ENCODE measurements around the gene BCL7C. TPM values are rescaled to one million over a fixed set of nuclear protein-coding genes. Genes with fewer than 3 reads are reported as not detected.
"Not testable (repeated sequence)": the region's sequence is repeated elsewhere in the genome, so short reads cannot be mapped to it uniquely, and the experiment has no call there.

BCL7C gene
- total RNA-seq, 1 donor from 2014 or later: 53.9 TPM

DNA sequence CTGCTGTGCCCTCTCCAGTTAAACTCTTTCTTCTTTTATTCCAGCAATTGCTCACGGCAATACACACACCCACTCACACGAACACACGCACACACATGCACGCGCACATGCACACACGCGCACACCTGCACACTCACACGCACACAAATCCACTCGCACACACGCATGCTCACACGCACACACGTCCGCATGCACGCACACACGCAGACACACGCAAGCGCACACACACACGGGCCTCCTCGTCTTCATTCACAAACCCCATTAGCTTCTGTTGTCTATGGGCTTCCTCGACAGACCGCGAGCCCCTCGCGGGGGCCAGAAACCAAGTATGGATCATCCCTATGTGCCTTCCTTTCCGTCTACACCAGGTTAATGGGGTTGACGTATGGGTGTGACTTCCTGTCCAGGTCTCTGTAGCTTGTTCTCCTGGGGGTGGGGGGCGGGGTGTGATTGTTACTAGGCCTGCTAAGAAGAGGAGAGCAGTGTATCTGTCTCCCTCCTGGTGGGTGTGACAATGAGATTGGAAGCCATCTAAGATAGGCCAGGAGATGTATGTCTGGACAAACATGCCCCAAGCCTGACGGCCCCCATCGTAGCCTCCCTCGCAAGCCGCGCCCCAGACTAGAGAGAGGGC is 1.9 kb upstream of the BCL7C start:
- Mint-ChIP-seq H3K9me3 (ENCODE audit: unreplicated experiment) (no peaks in the 10 kb centered on the region), H3K27ac (ENCODE audit: unreplicated experiment) (peak overlapping the region; percentile 97), H3K36me3 (ENCODE audit: low read depth, unreplicated experiment) (peaks cover 16% of the 10 kb centered on the region), H3K4me1 (ENCODE audit: unreplicated experiment) (peaks cover 34% of the 10 kb centered on the region), H3K4me3 (ENCODE audit: unreplicated experiment) (peak overlapping the region; percentile 92), H3K27me3 (ENCODE audit: unreplicated experiment) (peaks cover 27% of the 10 kb centered on the region)
- TF ChIP-seq, protein P1, sequence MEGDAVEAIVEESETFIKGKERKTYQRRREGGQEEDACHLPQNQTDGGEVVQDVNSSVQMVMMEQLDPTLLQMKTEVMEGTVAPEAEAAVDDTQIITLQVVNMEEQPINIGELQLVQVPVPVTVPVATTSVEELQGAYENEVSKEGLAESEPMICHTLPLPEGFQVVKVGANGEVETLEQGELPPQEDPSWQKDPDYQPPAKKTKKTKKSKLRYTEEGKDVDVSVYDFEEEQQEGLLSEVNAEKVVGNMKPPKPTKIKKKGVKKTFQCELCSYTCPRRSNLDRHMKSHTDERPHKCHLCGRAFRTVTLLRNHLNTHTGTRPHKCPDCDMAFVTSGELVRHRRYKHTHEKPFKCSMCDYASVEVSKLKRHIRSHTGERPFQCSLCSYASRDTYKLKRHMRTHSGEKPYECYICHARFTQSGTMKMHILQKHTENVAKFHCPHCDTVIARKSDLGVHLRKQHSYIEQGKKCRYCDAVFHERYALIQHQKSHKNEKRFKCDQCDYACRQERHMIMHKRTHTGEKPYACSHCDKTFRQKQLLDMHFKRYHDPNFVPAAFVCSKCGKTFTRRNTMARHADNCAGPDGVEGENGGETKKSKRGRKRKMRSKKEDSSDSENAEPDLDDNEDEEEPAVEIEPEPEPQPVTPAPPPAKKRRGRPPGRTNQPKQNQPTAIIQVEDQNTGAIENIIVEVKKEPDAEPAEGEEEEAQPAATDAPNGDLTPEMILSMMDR (IDR thresholded peaks at IDR 0.05; ENCODE audit: unreplicated experiment): no peak
- no peak for DNase-seq (ENCODE audit: low spot score)

DNA sequence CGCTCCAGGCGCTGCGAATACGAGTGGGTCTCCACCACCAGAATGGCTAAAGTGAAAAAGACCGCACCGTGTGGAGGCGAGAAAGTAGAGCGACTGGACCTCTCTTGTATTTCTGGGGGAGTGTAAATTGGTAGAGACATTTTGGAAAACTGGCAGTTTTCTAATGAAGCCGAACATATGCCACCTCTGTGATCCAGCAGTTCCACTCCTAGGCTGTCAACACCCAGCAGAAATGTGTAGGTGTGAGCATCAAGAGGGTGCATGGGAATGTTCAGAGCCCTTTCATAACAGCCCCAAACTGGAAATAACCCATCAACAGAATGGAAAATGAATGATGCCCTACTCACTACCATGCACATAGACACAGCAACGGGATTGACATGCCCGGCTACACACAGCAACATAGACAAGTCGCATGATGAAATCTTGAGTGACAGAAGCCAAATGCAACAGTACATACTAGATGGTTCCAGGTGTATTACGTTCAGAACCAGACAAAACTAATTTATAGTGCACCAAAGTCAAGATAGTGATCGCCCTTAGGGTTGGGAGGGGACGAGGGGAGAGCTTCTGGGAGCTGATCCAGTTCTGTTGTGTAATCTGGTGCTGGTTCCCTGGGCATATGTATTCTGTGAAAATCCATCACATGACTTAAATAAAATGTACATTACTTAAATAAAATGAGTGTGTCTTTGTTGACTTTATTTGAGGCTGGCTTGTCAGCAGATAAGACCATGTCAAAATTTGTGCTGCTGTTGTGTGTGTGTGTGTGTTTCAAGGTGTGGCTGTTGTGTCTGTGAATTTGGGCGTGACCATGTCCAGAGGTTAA is 877 bp upstream of the BCL7C start:
- TF ChIP-seq, protein P1 (IDR thresholded peaks at IDR 0.05; ENCODE audit: unreplicated experiment): no peak
- H3K4me1 Mint-ChIP-seq (ENCODE audit: unreplicated experiment): peaks cover 34% of the 10 kb centered on the region
- no peaks in the 10 kb centered on the region for H3K9me3 Mint-ChIP-seq (ENCODE audit: unreplicated experiment)
- H3K4me3 Mint-ChIP-seq (ENCODE audit: unreplicated experiment): peak overlapping the region; percentile 76
- peaks cover 29% of the 10 kb centered on the region for H3K27me3 Mint-ChIP-seq (ENCODE audit: unreplicated experiment)
- H3K27ac Mint-ChIP-seq (ENCODE audit: unreplicated experiment): peak overlapping the region; percentile 49
- peaks cover 20% of the 10 kb centered on the region for H3K36me3 Mint-ChIP-seq (ENCODE audit: low read depth, unreplicated experiment)
- no peak for DNase-seq (ENCODE audit: low spot score)

DNA sequence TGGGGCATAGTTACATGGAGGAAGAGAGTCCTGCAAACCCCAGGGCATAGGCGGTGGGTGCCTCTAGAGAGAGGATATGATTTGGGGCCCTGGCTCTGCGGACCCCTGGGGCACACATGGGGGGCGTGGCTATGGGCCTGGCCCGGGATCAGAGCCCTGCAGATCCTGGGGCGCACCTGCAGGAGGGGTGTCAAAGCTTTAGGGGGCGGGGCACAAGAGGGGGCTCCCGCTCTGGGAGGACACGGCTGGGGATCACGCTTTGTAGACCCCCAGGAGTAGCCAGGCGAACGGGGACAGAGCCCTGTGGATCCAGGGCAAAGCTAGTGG is 497 bp downstream of the BCL7C start:
- DNase-seq (ENCODE audit: low spot score): no peak
- peaks cover 29% of the 10 kb centered on the region for H3K27me3 Mint-ChIP-seq (ENCODE audit: unreplicated experiment)
- peak overlapping the region; percentile 92 for H3K4me3 Mint-ChIP-seq (ENCODE audit: unreplicated experiment)
- H3K27ac Mint-ChIP-seq (ENCODE audit: unreplicated experiment): no peak overlapping the region
- H3K36me3 Mint-ChIP-seq (ENCODE audit: low read depth, unreplicated experiment): peaks cover 28% of the 10 kb centered on the region
- TF ChIP-seq, protein P1 (IDR thresholded peaks at IDR 0.05; ENCODE audit: unreplicated experiment): no peak
- peaks cover 34% of the 10 kb centered on the region for H3K4me1 Mint-ChIP-seq (ENCODE audit: unreplicated experiment)
- no peaks in the 10 kb centered on the region for H3K9me3 Mint-ChIP-seq (ENCODE audit: unreplicated experiment)

DNA sequence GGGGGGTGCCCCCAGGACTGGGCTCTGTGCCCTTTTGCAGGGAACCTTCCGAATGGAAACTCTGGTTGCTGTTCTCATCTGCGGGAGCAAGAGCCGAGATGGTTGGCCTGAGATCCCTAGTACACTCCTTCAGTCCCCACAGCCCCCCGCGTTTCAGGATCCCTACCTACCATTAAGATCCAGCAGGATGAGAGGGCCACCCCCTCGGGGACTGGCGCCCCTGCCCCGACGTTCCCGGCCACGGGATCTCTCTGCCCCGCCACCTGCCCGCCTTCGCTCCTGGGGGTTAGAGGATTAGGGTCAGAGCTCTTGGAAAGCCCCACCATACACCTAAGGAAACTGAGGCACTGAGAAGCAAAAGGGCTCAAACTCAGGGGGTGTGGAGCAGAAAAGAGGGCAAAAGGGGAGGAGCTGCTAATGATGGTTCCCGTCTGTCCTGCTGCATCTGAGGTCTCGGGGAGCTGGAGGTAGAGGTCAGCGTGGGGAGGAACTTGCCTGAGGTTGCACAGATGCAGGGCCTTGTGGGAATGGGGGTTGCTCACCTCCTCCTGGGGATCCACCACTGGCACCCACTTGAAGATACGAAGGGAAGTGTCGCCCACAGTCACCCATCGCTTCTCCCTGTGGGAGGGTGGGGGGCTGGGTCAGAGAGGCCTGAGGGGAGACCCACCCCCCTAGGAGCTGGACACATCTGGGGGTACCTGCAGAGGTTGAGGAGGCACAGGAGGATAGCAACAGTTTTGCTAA is 1.0 kb downstream of the BCL7C start:
- no peak for DNase-seq (ENCODE audit: low spot score)
- TF ChIP-seq, protein P1 (IDR thresholded peaks at IDR 0.05; ENCODE audit: unreplicated experiment): no peak
- peak overlapping the region; percentile 92 for H3K4me3 Mint-ChIP-seq (ENCODE audit: unreplicated experiment)
- H3K36me3 Mint-ChIP-seq (ENCODE audit: low read depth, unreplicated experiment): peaks cover 28% of the 10 kb centered on the region
- H3K27ac Mint-ChIP-seq (ENCODE audit: unreplicated experiment): no peak overlapping the region
- no peaks in the 10 kb centered on the region for H3K9me3 Mint-ChIP-seq (ENCODE audit: unreplicated experiment)
- H3K27me3 Mint-ChIP-seq (ENCODE audit: unreplicated experiment): peaks cover 29% of the 10 kb centered on the region
- peaks cover 34% of the 10 kb centered on the region for H3K4me1 Mint-ChIP-seq (ENCODE audit: unreplicated experiment)

DNA sequence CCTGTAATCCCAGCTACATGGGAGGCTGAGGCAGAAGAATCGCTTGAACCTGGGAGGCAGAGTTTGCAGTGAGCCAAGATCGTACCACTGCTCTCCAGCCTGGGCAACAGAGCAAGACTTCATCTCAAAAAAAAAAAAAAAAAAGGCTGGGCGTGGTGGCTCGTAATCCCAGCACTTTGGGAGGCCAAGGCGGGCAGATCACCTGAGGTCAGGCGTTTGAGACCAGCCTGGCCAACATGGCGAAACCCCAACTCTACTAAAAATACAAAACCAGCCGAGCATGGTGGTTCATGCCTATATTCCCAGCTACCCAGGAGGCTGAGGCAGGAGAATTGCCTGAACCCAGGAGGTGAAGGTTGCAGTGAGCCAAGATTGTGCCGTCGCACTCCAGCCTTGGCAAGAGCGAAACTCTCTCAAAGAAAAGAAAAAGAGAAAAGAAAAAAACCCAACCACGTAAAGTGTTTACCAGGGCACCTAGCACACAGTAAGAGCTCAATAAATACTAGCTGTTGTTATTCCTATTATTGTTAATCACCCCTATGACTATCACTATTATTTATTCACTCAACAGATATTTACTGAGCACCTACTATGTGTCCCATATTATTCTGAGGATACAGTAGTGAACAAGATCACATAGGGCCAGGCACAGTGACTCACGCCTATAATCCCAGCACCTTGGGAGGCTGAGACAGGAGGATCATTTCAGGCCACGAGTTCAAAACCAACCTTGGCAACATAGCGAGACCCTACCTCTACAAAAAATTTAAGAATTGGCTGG is 2.6 kb downstream of the BCL7C start:
- Mint-ChIP-seq H3K27me3 (ENCODE audit: unreplicated experiment) (peaks cover 23% of the 10 kb centered on the region), H3K4me1 (ENCODE audit: unreplicated experiment) (peaks cover 27% of the 10 kb centered on the region), H3K4me3 (ENCODE audit: unreplicated experiment) (peak overlapping the region; percentile 71), H3K27ac (ENCODE audit: unreplicated experiment) (peak overlapping the region; percentile 52), H3K36me3 (ENCODE audit: low read depth, unreplicated experiment) (peaks cover 31% of the 10 kb centered on the region)
- not testable (repeated sequence) for DNase-seq (ENCODE audit: low spot score); H3K9me3 Mint-ChIP-seq (ENCODE audit: unreplicated experiment)
